A673 (cell line): ENCODE results near the gene TAF5L. TPM values are rescaled to one million over a fixed set of nuclear protein-coding genes. Genes with fewer than 3 reads are reported as not detected.
"Not testable (repeated sequence)": the region's sequence is repeated elsewhere in the genome, so short reads cannot be mapped to it uniquely, and the experiment has no call there.

Experiments
- BruUV-seq: library from RNA; stranded (reverse); fragments of 400-500 nt; replicated peaks from 2 replicates; lab custom pipeline; 2021; lab: Mats Ljungman, UMichigan
- CTCF ChIA-PET: fragments of 300-600 bp; sonication (Branson Sonifier 250); formaldehyde crosslinking; loops from one replicate; lab custom pipeline; 2022; ENCODE audit warnings: antibody characterized with exemption; lab: Charles Lee
- POLR2A ChIA-PET: fragments of 300-600 bp; sonication (Branson Sonifier 250); formaldehyde crosslinking; loops from one replicate; lab custom pipeline; 2022; ENCODE audit warnings: antibody characterized with exemption; ENCODE audit not compliant: low non-redundant PET; lab: Charles Lee
- DNase-seq: peaks from one replicate; pipeline ENCODE4 v3.0.0-alpha.2; 2015; ENCODE audit warnings: low spot score
- H3K27ac ChIP-seq: fragments of 200-600 bp; sonication (generic); 2 replicates; pipeline ENCODE4 v1.5.1; 2016; ENCODE audit warnings: mixed run types, low read depth, mild to moderate bottlenecking, mixed read lengths, antibody characterized with exemption, low read length; ENCODE audit not compliant: poor library complexity, severe bottlenecking
- H3K27me3 ChIP-seq: fragments of 200-600 bp; sonication (generic); replicated peaks from 2 replicates; pipeline ENCODE4 v1.6.1; 2017; ENCODE audit warnings: mixed run types, low read depth, mild to moderate bottlenecking, mixed read lengths, antibody characterized with exemption, low read length; ENCODE audit not compliant: insufficient read depth, poor library complexity
- H3K36me3 ChIP-seq: fragments of 200-600 bp; sonication (generic); 2 replicates; pipeline ENCODE4 v1.6.1; 2016; ENCODE audit warnings: mixed run types, mild to moderate bottlenecking, mixed read lengths, antibody characterized with exemption, low read length; ENCODE audit not compliant: insufficient read depth, poor library complexity, severe bottlenecking
- H3K4me1 ChIP-seq: fragments of 200-600 bp; sonication (generic); 2 replicates; pipeline ENCODE4 v1.6.1; 2017; ENCODE audit warnings: mixed run types, mild to moderate bottlenecking, mixed read lengths, antibody characterized with exemption, low read length; ENCODE audit not compliant: insufficient read depth, poor library complexity, severe bottlenecking
- H3K4me3 ChIP-seq: fragments of 200-600 bp; sonication (generic); 2 replicates; pipeline ENCODE4 v1.5.1; 2016; ENCODE audit warnings: low read depth, mixed run types, mild to moderate bottlenecking, mixed read lengths, low read length; ENCODE audit not compliant: poor library complexity, severe bottlenecking
- H3K9me3 ChIP-seq: fragments of 200-600 bp; sonication (generic); 2 replicates; pipeline ENCODE4 v1.6.1; 2016; ENCODE audit warnings: mixed run types, low read depth, mild to moderate bottlenecking, mixed read lengths, antibody characterized with exemption, low read length; ENCODE audit not compliant: poor library complexity, severe bottlenecking
- CTCF ChIP-seq: fragments of 300-800, 200-600 bp; sonication (generic); conservative IDR thresholded peaks from 2 replicates; pipeline ENCODE4 v1.5.1; 2017; ENCODE audit warnings: low read depth, mild to moderate bottlenecking, antibody characterized with exemption, low read length, moderate library complexity, mixed read lengths
- EZH2 ChIP-seq: fragments of 200-600 bp; sonication (generic); IDR thresholded peaks from 2 replicates; pipeline ENCODE4 v1.6.1; 2017; ENCODE audit warnings: borderline replicate concordance, low read depth, mild to moderate bottlenecking, mixed read lengths, antibody characterized with exemption, low read length; ENCODE audit not compliant: poor library complexity, severe bottlenecking
- intact Hi-C: fragments of 100-400 bp; cut with micrococcal nuclease; formaldehyde crosslinking; loops from one replicate; pipeline ENCODE4 v1.10.0; 2022; ENCODE audit not compliant: unreplicated experiment
- total RNA-seq: library from RNA; stranded (reverse); gene quantifications from 2 replicates; pipeline ENCODE4 v1.2.3, GENCODE V29; 2021

The TAF5L gene
- total RNA-seq, 1 experiment from 2014 or later = 33.4 TPM

DNA sequence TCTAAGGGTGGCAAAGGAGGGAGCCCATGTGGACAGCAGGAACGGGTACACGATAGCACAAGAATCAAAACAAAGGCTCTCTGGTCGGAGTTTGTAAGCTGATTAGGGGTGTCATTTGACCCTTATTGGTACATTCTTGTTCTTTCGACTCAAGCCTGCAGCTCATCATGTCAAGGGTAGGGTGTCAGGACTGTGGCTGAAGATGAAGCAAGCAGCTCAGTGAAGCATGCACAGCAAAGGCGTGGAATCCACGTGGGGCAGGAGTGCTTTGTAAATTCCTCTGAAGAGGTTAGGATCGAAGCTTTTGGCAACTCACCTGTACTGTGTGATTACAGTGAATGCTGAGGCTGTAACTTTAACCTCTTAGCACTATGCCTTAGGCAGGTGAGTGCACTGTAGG, 62.7 kb downstream of the TAF5L start:
- Histone ChIP-seq H3K27me3 (no peaks in the 10 kb centered on the region), H3K36me3 (no peaks in the 10 kb centered on the region), H3K27ac (no peak overlapping the region), H3K9me3 (no peaks in the 10 kb centered on the region), H3K4me3 (no peak overlapping the region), H3K4me1 (no peaks in the 10 kb centered on the region)
- intact Hi-C loops = loop anchor here (2.0 kb wide), 1 partner anchor 52 kb away; no protein-coding TSS in a partner anchor
- CTCF ChIA-PET = no interaction called here
- DNase-seq = no peak
- BruUV-seq = no TSS peak
- TF ChIP-seq CTCF = no peak
- TF ChIP-seq EZH2 = no peak
- POLR2A ChIA-PET = no interaction called here

DNA sequence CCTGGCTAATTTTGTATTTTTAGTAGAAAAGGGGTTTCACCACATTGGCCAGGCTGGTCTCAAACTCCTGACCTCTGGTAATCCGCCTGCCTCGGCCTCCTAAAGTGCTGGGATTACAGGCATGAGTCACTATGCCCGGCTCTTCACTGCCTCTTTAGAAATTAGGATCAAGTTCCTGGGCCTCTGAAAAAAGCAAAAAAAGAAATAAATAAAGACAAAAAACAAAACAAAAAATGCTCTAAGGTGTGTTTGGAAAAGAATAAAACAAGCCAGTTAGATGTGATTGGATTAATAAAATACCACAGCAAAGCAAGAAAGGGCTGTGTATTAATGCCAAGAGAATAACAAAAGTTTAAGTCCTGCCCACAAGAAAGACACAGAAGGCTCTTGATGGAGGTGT, 63.2 kb downstream of the TAF5L start:
- ChIA-PET CTCF (no interaction called here), POLR2A (no interaction called here)
- intact Hi-C loops = loop anchor here (2.0 kb wide), 1 partner anchor 52 kb away; no protein-coding TSS in a partner anchor
- no peak overlapping the region for H3K4me3 ChIP-seq
- H3K4me1 ChIP-seq = no peaks in the 10 kb centered on the region
- BruUV-seq = no TSS peak
- H3K36me3 ChIP-seq = no peaks in the 10 kb centered on the region
- no peaks in the 10 kb centered on the region for H3K27me3 ChIP-seq
- H3K27ac ChIP-seq = no peak overlapping the region
- no peak for TF ChIP-seq EZH2
- no peak for TF ChIP-seq CTCF
- no peak for DNase-seq
- H3K9me3 ChIP-seq = no peaks in the 10 kb centered on the region

DNA sequence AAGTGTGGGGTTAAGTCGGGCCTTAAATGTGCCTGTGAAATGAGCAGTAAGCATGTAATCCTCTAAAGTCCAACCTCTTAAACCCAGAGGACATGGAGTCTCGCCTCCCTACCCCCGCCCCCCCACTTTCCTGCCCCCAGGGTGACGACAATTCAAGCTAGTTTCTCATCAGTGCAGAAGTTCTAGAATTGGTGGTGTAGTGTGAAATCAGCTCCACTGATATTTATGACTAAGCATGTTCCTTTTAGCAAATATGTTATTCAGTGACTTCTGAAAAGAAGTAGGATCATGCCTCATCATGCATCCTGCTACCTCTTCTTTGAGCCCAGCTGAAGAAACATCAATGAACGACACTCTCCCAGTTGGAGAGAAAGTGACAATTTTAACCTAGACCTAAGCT, 64.8 kb downstream of the TAF5L start:
- no peak for TF ChIP-seq CTCF
- no peak for TF ChIP-seq EZH2
- Histone ChIP-seq H3K27me3 (no peaks in the 10 kb centered on the region), H3K27ac (no peak overlapping the region), H3K36me3 (no peaks in the 10 kb centered on the region), H3K4me3 (no peak overlapping the region), H3K4me1 (peaks cover 6% of the 10 kb centered on the region), H3K9me3 (no peaks in the 10 kb centered on the region)
- intact Hi-C loops = no loop called here
- BruUV-seq = no TSS peak
- CTCF ChIA-PET = no interaction called here
- POLR2A ChIA-PET = no interaction called here
- DNase-seq = no peak

GRCh38 chr1:229560124-229560523, 65.8 kb downstream of the TAF5L start:
- POLR2A ChIA-PET, H3K27ac ChIP-seq, H3K9me3 ChIP-seq, H3K36me3 ChIP-seq, H3K4me3 ChIP-seq, intact Hi-C loops, H3K27me3 ChIP-seq, DNase-seq, BruUV-seq: not testable (repeated sequence)
- H3K4me1 ChIP-seq = peaks cover 15% of the 10 kb centered on the region
- CTCF ChIA-PET = interaction anchor here (0.6 kb wide), 1 partner anchor 835 kb away, joined by 6 read pairs; no protein-coding TSS in a partner anchor

DNA sequence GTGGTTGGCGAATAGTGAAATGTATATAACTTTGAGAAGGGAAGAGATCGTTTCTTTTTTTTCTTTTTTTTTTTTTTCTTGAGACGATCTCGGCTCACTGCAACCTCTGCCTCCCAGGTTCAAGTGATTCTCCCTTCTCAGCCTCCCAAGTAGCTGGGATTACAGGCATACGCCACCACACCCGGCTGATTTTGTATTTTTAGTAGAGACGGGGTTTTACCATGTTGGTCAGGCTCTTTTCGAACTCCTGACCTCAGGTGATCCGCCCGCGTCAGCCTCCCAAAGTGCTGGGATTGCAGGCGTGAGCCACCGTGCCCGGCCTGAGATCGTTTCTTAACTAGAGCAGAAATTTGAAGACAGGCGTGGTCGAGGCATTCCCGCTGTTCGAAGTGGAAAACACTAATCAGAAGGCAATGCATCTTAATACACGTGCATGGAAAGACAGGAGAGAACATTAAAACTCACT, 66.6 kb downstream of the TAF5L start:
- H3K36me3 ChIP-seq, H3K9me3 ChIP-seq, H3K27me3 ChIP-seq, DNase-seq: not testable (repeated sequence)
- peaks cover 19% of the 10 kb centered on the region for H3K4me1 ChIP-seq
- ChIA-PET POLR2A (interaction anchor here (0.6 to 0.7 kb wide), 2 partner anchors 71 to 1433 kb away, joined by 3 to 13 read pairs; no protein-coding TSS in a partner anchor), CTCF (interaction anchor here (0.6 to 1.2 kb wide), 4 partner anchors 10 to 86 kb away, joined by 3 to 4 read pairs (median 3); partner anchors contain the start of gene NUP133)
- intact Hi-C loops = loop anchor here (1.0 kb wide), 1 partner anchor 67 kb away; the partner anchor contains the start of genes TAF5L and URB2
- H3K27ac ChIP-seq = peak overlapping the region; percentile 44
- peak overlapping the region; percentile 94 for H3K4me3 ChIP-seq
- BruUV-seq = TSS peak; percentile 95
